Ishikawa (cell line): ENCODE measurements around the gene GATAD2A.

Experiments used
- CEBPB ChIP-seq: IDR thresholded peaks from 2 replicates; pipeline ENCODE4 v1.6.1; 2012
- CREB1 ChIP-seq: IDR thresholded peaks from 2 replicates; pipeline ENCODE4 v1.6.1; 2012; ENCODE audit warnings: low read depth
- EGR1 ChIP-seq: IDR thresholded peaks from 2 replicates; pipeline ENCODE4 v1.6.1; 2012
- EP300 ChIP-seq: IDR thresholded peaks from 2 replicates; pipeline ENCODE4 v1.6.1; 2012; ENCODE audit warnings: borderline replicate concordance
- FOXM1 ChIP-seq: IDR thresholded peaks from 2 replicates; pipeline ENCODE4 v1.6.1; 2012; ENCODE audit warnings: low read depth, borderline replicate concordance
- NFIC ChIP-seq: IDR thresholded peaks from 2 replicates; pipeline ENCODE4 v1.6.1; 2012
- RAD21 ChIP-seq: IDR thresholded peaks from 2 replicates; pipeline ENCODE4 v1.6.1; 2012; ENCODE audit warnings: low read depth
- TAF1 ChIP-seq: IDR thresholded peaks from 2 replicates; pipeline ENCODE4 v1.6.1; 2012; ENCODE audit warnings: low read depth, mild to moderate bottlenecking
- TCF12 ChIP-seq: IDR thresholded peaks from 2 replicates; pipeline ENCODE4 v1.6.1; 2012; ENCODE audit warnings: low read depth
- TEAD4 ChIP-seq: IDR thresholded peaks from 2 replicates; pipeline ENCODE4 v1.6.1; 2012
- YY1 ChIP-seq: IDR thresholded peaks from 2 replicates; pipeline ENCODE4 v1.6.1; 2012; ENCODE audit warnings: low read depth
- ZBTB7A ChIP-seq: IDR thresholded peaks from 2 replicates; pipeline ENCODE4 v1.6.1; 2012; ENCODE audit warnings: low read depth
- TF ChIP-seq, protein P1 (sequence below): IDR thresholded peaks from 2 replicates; pipeline ENCODE4 v1.6.1; 2012; ENCODE audit warnings: low read depth, mild to moderate bottlenecking
- TF ChIP-seq, protein P2 (sequence below): IDR thresholded peaks from 2 replicates; pipeline ENCODE4 v1.6.1; 2012
- TF ChIP-seq, protein P3 (sequence below): IDR thresholded peaks from 2 replicates; pipeline ENCODE4 v1.6.1; 2012

The GATAD2A gene

DNA sequence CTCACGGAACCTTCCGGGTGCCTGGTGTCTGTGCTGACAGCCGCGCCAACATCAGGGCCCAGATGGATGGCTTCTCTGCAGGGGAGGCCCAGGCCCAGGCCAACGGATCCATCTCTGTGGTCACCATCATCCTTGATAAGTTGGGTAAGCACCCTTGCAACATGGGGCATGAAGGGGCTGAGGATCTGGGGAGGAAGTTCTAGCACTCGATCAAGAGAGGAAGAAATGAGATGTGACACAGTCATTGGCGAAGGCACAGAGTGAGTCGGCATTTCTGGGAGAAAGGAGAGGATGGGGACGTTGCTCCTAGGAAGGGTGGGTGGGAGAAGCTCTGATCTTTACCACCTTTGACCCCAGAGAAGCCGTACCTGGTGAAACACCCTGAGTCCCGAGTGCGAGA, 137.0 kb downstream of the GATAD2A start:
- TF ChIP-seq CREB1, result no peak
- no peak for TF ChIP-seq EGR1
- TF ChIP-seq, protein P1, sequence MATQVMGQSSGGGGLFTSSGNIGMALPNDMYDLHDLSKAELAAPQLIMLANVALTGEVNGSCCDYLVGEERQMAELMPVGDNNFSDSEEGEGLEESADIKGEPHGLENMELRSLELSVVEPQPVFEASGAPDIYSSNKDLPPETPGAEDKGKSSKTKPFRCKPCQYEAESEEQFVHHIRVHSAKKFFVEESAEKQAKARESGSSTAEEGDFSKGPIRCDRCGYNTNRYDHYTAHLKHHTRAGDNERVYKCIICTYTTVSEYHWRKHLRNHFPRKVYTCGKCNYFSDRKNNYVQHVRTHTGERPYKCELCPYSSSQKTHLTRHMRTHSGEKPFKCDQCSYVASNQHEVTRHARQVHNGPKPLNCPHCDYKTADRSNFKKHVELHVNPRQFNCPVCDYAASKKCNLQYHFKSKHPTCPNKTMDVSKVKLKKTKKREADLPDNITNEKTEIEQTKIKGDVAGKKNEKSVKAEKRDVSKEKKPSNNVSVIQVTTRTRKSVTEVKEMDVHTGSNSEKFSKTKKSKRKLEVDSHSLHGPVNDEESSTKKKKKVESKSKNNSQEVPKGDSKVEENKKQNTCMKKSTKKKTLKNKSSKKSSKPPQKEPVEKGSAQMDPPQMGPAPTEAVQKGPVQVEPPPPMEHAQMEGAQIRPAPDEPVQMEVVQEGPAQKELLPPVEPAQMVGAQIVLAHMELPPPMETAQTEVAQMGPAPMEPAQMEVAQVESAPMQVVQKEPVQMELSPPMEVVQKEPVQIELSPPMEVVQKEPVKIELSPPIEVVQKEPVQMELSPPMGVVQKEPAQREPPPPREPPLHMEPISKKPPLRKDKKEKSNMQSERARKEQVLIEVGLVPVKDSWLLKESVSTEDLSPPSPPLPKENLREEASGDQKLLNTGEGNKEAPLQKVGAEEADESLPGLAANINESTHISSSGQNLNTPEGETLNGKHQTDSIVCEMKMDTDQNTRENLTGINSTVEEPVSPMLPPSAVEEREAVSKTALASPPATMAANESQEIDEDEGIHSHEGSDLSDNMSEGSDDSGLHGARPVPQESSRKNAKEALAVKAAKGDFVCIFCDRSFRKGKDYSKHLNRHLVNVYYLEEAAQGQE, result no peak
- no peak for TF ChIP-seq TEAD4
- no peak for TF ChIP-seq TAF1
- no peak for TF ChIP-seq FOXM1
- TF ChIP-seq ZBTB7A, result no peak
- TF ChIP-seq, protein P2, sequence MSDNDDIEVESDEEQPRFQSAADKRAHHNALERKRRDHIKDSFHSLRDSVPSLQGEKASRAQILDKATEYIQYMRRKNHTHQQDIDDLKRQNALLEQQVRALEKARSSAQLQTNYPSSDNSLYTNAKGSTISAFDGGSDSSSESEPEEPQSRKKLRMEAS, result no peak
- TF ChIP-seq YY1, result no peak
- no peak for TF ChIP-seq TCF12
- no peak for TF ChIP-seq EP300
- TF ChIP-seq CEBPB, result no peak

DNA sequence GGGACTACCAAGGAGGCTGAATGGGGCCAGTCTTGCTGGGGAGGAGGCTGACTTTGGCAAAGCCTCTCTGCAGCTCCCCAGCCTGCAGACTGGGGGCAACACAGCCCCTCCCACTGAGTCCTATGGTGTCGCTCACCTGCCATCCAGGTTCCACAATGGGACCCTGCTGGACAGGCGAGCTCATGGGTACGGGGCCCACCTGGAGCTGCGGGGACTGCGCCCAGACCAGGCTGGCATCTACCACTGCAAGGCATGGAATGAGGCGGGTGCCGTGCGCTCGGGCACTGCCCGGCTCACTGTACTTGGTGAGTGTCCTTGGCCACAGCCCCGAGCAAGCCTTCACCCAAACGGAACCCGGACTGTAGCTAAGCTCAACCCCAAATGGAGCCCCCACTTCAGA, 137.6 kb downstream of the GATAD2A start:
- TF ChIP-seq RAD21 (no peak), EP300 (no peak), YY1 (no peak), TCF12 (no peak), CEBPB (no peak)
- TF ChIP-seq, protein P2, result no peak
- TF ChIP-seq, protein P3, sequence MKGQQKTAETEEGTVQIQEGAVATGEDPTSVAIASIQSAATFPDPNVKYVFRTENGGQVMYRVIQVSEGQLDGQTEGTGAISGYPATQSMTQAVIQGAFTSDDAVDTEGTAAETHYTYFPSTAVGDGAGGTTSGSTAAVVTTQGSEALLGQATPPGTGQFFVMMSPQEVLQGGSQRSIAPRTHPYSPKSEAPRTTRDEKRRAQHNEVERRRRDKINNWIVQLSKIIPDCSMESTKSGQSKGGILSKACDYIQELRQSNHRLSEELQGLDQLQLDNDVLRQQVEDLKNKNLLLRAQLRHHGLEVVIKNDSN, result no peak
- TF ChIP-seq, protein P1, result no peak

DNA sequence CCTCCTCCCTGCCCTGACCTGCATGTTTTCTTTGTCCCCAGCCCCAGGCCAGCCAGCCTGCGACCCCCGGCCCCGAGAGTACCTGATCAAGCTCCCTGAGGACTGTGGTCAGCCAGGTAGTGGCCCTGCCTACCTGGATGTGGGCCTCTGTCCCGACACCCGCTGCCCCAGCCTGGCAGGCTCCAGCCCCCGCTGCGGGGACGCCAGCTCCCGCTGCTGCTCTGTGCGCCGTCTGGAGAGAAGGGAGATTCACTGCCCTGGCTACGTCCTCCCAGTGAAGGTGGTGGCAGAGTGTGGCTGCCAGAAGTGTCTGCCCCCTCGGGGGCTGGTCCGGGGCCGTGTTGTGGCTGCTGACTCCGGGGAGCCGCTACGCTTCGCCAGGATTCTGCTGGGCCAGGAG, 138.2 kb downstream of the GATAD2A start:
- TF ChIP-seq, protein P3, result no peak
- TF ChIP-seq TEAD4 (no peak), EGR1 (no peak), NFIC (no peak), RAD21 (no peak), FOXM1 (no peak), TAF1 (no peak), TCF12 (no peak), YY1 (no peak), CREB1 (no peak), CEBPB (no peak), EP300 (no peak)
- TF ChIP-seq, protein P1, result no peak
- TF ChIP-seq, protein P2, result no peak

DNA sequence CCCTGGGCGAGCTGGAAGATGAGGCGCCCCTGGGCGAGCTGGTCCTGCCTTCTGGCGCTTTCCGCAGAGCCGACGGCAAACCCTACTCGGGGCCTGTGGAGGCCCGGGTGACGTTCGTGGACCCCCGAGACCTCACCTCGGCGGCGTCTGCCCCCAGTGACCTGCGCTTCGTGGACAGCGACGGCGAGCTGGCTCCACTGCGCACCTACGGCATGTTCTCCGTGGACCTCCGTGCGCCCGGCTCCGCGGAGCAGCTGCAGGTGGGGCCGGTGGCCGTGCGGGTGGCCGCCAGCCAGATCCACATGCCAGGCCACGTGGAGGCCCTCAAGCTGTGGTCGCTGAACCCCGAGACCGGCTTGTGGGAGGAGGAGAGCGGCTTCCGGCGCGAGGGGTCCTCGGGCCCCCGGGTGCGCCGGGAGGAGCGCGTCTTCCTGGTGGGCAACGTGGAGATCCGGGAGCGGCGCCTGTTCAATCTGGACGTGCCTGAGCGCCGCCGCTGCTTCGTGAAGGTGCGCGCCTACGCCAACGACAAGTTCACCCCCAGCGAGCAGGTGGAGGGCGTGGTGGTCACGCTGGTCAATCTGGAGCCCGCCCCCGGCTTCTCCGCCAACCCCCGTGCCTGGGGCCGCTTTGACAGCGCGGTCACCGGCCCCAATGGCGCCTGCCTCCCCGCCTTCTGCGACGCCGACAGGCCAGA, 138.9 kb downstream of the GATAD2A start:
- TF ChIP-seq, protein P2, result no peak
- TF ChIP-seq RAD21 (no peak), ZBTB7A (no peak), CEBPB (no peak), EP300 (no peak), EGR1 (no peak), TCF12 (no peak), TEAD4 (no peak), YY1 (no peak), NFIC (no peak), FOXM1 (no peak), TAF1 (no peak), CREB1 (no peak)
- TF ChIP-seq, protein P3, result no peak
- TF ChIP-seq, protein P1, result no peak
